ENCODE measurements around the gene SEMA3A.
"Not testable (repeated sequence)": the region's sequence is repeated elsewhere in the genome, so short reads cannot be mapped to it uniquely, and the experiment has no call there.

Gene SEMA3A

DNA sequence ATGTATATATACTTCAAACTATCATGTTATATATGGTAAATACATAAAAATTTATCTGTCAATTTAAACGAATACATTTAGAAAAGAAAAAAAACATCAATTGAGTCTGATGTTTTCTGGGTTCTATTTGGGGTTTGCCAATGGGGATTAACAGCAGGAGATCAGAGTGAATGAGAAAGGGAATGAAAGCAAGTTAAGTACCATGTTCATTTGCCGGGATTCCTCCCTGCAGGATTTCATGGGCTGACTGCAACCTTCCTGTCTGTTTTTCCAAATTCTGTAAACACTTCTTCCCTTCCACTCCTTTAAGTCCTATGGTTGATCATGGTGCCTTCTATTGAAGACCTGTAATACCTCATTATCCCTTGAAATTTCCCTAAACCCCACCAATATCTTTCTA, 33.9 kb upstream of the SEMA3A start:
- Histone ChIP-seq H3K4me3 (no peak overlapping the region), H3K27me3 (no peaks in the 10 kb centered on the region), H3K36me3 (no peaks in the 10 kb centered on the region), H3K27ac (no peak overlapping the region), H3K9me3 (replicated peaks in 1 of 11) (peaks cover 0 to 16% (median 0%) of the 10 kb centered on the region in 11 experiments; a peak in 1 of 22 replicates), H3K4me1 (peaks cover 0 to 17% (median 0%) of the 10 kb centered on the region in 10 experiments; a peak in 4 of 20 replicates), H3K4me2 (no peak overlapping the region), H4K20me1 (no peaks in the 10 kb centered on the region), H3K9ac (no peak overlapping the region)
- no peak for TF ChIP-seq Cebpa-rat (IDR thresholded peaks at IDR 0.05)

GRCh38 chr7:84226759-84227158, 32.2 kb upstream of the SEMA3A start:
- no peak overlapping the region for H3K4me3 ChIP-seq
- TF ChIP-seq Cebpa-rat (IDR thresholded peaks at IDR 0.05), result no peak
- H3K27ac ChIP-seq, result no peak overlapping the region
- no peaks in the 10 kb centered on the region for H4K20me1 ChIP-seq
- H3K27me3 ChIP-seq, result no peaks in the 10 kb centered on the region
- peaks cover 0 to 16% (median 0%) of the 10 kb centered on the region in 11 experiments; a peak in 2 of 22 replicates for H3K9me3 ChIP-seq (replicated peaks in 1 of 11)
- H3K9ac ChIP-seq, result no peak overlapping the region
- H3K36me3 ChIP-seq, result no peaks in the 10 kb centered on the region
- peaks cover 0 to 16% (median 0%) of the 10 kb centered on the region in 10 experiments; a peak in 4 of 20 replicates for H3K4me1 ChIP-seq
- no peak overlapping the region for H3K4me2 ChIP-seq

- H3K9me3 ChIP-seq (replicated peaks in 1 of 11), result peaks cover 0 to 30% (median 9%) of the 10 kb centered on the region in 11 experiments; a peak in 10 of 22 replicates
- H3K4me3 ChIP-seq, result no peak overlapping the region
- no peak overlapping the region for H3K27ac ChIP-seq
- TF ChIP-seq Cebpa-rat (IDR thresholded peaks at IDR 0.05), result no peak
- H3K9ac ChIP-seq, result no peak overlapping the region
- no peaks in the 10 kb centered on the region for H3K36me3 ChIP-seq
- no peak overlapping the region for H3K4me2 ChIP-seq
- H3K4me1 ChIP-seq, result peaks cover 0 to 12% (median 2%) of the 10 kb centered on the region in 10 experiments; a peak in 8 of 20 replicates
- no peaks in the 10 kb centered on the region for H3K27me3 ChIP-seq
- H4K20me1 ChIP-seq, result no peaks in the 10 kb centered on the region
These were observed 29.9 kb upstream of the SEMA3A start for GRCh38 chr7:84224505-84224904.

- H3K4me1 ChIP-seq, result peaks cover 0 to 45% (median 15%) of the 10 kb centered on the region in 10 experiments; a peak in 11 of 20 replicates
- no peaks in the 10 kb centered on the region for H4K20me1 ChIP-seq
- no peak for TF ChIP-seq Cebpa-rat (IDR thresholded peaks at IDR 0.05)
- H3K27me3 ChIP-seq, result no peaks in the 10 kb centered on the region
- H3K9me3 ChIP-seq (replicated peaks in 1 of 11), result peaks cover 0 to 18% (median 9%) of the 10 kb centered on the region in 11 experiments; a peak in 10 of 22 replicates
- peak overlapping the region in 9 of 11 experiments; percentile 20 to 82 (median 68); a peak in 16 of 22 replicates for H3K27ac ChIP-seq
- H3K36me3 ChIP-seq, result no peaks in the 10 kb centered on the region
- peak overlapping the region in 5 of 11 experiments; percentile 53 to 79 (median 69); a peak in 9 of 22 replicates for H3K4me2 ChIP-seq
- no peak overlapping the region for H3K4me3 ChIP-seq
- peak overlapping the region in 2 of 11 experiments; percentile 42 to 50; a peak in 1 of 22 replicates for H3K9ac ChIP-seq
These were observed 24.7 kb upstream of the SEMA3A start for GRCh38 chr7:84219310-84219709.

GRCh38 chr7:84218681-84219080, 24.1 kb upstream of the SEMA3A start:
- peak overlapping the region in 9 of 11 experiments; percentile 20 to 82 (median 68); a peak in 17 of 22 replicates for H3K27ac ChIP-seq
- TF ChIP-seq Cebpa-rat (IDR thresholded peaks at IDR 0.05), result no peak; a peak in 1 of 22 replicates

DNA sequence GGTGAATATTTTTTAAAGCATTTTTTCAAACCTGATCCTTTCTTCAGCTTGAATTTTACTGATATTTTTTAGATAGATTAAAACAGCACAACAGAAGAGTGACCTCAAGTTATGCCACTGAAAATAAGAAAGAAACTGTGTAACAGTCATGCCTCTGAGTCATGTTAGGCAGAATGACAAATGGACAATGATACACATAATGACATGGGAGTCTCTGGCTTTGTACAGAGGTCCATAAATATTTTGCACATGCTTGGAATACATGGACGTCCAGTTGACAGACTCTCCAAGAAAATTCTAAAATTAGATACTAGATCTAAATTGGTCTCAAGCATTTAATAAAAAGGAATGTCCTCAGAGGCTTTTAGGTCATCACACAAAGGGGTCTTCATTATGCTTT, 21.9 kb upstream of the SEMA3A start:
- H3K4me3 ChIP-seq, result no peak overlapping the region

More at GRCh38 chr7:84218681-84219080, 24.1 kb upstream of the SEMA3A start:
- H3K4me2 ChIP-seq, result peak overlapping the region in 9 of 11 experiments; percentile 10 to 79 (median 53); a peak in 14 of 22 replicates
- no peaks in the 10 kb centered on the region for H3K27me3 ChIP-seq
- H3K9ac ChIP-seq, result peak overlapping the region in 2 of 11 experiments; percentile 42 to 50; a peak in 3 of 22 replicates
- no peaks in the 10 kb centered on the region for H4K20me1 ChIP-seq
- peaks cover 0 to 45% (median 15%) of the 10 kb centered on the region in 10 experiments; a peak in 11 of 20 replicates for H3K4me1 ChIP-seq
- no peaks in the 10 kb centered on the region for H3K36me3 ChIP-seq
- H3K9me3 ChIP-seq (replicated peaks in 1 of 11), result peaks cover 0 to 18% (median 9%) of the 10 kb centered on the region in 11 experiments; a peak in 10 of 22 replicates
- peak overlapping the region in 1 of 10 experiments; percentile 19; a peak in 1 of 20 replicates for H3K4me3 ChIP-seq

GRCh38 chr7:84214757-84215156, 20.2 kb upstream of the SEMA3A start:
- peaks cover 0 to 38% (median 13%) of the 10 kb centered on the region in 10 experiments; a peak in 11 of 20 replicates for H3K4me1 ChIP-seq
- not testable (repeated sequence) for H3K9ac ChIP-seq; H3K27ac ChIP-seq; H3K27me3 ChIP-seq; H3K4me2 ChIP-seq; H3K9me3 ChIP-seq (replicated peaks in 1 of 11); H3K4me3 ChIP-seq; H4K20me1 ChIP-seq; H3K36me3 ChIP-seq

More for the DNA sequence above, 21.9 kb upstream of the SEMA3A start:
- TF ChIP-seq Cebpa-rat (IDR thresholded peaks at IDR 0.05), result no peak
- no peak overlapping the region for H3K27ac ChIP-seq
- H3K27me3 ChIP-seq, result no peaks in the 10 kb centered on the region
- peaks cover 0 to 45% (median 15%) of the 10 kb centered on the region in 10 experiments; a peak in 11 of 20 replicates for H3K4me1 ChIP-seq
- H4K20me1 ChIP-seq, result no peaks in the 10 kb centered on the region
- H3K36me3 ChIP-seq, result no peaks in the 10 kb centered on the region
- no peak overlapping the region for H3K9ac ChIP-seq
- H3K4me2 ChIP-seq, result peak overlapping the region in 2 of 11 experiments; percentile 27 to 30; a peak in 1 of 22 replicates
- peaks cover 0 to 18% (median 9%) of the 10 kb centered on the region in 11 experiments; a peak in 10 of 22 replicates for H3K9me3 ChIP-seq (replicated peaks in 1 of 11)

GRCh38 chr7:84210301-84210700, 15.7 kb upstream of the SEMA3A start:
- Histone ChIP-seq H3K4me2 (no peak overlapping the region), H3K9ac (no peak overlapping the region), H4K20me1 (no peaks in the 10 kb centered on the region), H3K4me3 (no peak overlapping the region), H3K27me3 (no peaks in the 10 kb centered on the region), H3K4me1 (no peaks in the 10 kb centered on the region; a peak in 1 of 20 replicates), H3K9me3 (replicated peaks in 1 of 11) (no peaks in the 10 kb centered on the region), H3K36me3 (no peaks in the 10 kb centered on the region), H3K27ac (no peak overlapping the region)
- TF ChIP-seq Cebpa-rat (IDR thresholded peaks at IDR 0.05), result no peak

DNA sequence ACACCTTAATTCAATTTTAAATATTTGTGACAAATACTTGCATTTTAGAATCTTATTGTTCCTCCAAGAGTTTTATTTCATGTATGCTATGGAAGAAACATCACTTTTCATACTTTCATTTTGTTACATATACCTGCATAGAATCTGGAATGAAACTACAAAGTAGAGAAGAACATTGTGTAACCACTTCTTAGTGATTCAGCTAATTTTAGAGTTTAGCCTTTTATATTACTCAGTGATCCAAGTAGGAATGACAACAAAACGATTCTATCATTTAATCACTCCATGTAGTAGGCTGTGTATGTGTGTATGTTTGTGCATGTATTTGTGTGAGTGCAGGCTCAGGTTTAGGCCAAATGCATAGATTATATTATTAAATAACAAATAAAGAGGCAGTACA, 14.4 kb upstream of the SEMA3A start:
- Histone ChIP-seq H4K20me1 (no peaks in the 10 kb centered on the region), H3K4me2 (no peak overlapping the region), H3K9me3 (replicated peaks in 1 of 11) (no peaks in the 10 kb centered on the region), H3K4me1 (no peaks in the 10 kb centered on the region; a peak in 1 of 20 replicates), H3K36me3 (no peaks in the 10 kb centered on the region), H3K9ac (no peak overlapping the region), H3K27me3 (no peaks in the 10 kb centered on the region), H3K27ac (no peak overlapping the region), H3K4me3 (no peak overlapping the region)
- no peak for TF ChIP-seq Cebpa-rat (IDR thresholded peaks at IDR 0.05)

DNA sequence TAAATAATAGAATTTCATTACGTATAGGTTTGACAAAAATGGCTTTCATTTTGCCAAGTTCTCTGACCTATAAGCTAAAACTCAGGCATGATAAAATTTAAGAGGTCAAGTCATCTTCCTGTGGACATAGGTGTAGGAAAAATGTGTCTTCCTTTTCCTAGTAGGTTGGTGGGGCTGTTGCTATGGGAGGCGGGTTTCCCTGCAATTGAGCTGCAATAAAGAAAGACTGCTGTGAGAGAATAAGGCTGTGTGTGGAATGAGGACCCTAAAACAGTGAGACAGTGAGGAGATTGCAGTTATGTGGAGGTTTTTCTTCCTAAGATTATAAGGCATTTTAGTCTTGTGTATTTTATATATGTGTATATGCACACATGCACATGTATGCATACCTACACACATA, 13.0 kb upstream of the SEMA3A start:
- Histone ChIP-seq H3K4me1 (no peaks in the 10 kb centered on the region; a peak in 1 of 20 replicates), H3K27me3 (no peaks in the 10 kb centered on the region), H3K4me3 (no peak overlapping the region), H3K36me3 (no peaks in the 10 kb centered on the region), H3K4me2 (no peak overlapping the region), H4K20me1 (no peaks in the 10 kb centered on the region), H3K9me3 (replicated peaks in 1 of 11) (no peaks in the 10 kb centered on the region), H3K27ac (no peak overlapping the region), H3K9ac (no peak overlapping the region)
- TF ChIP-seq Cebpa-rat (IDR thresholded peaks at IDR 0.05), result no peak

Data from BLaER1 treated with 17β-estradiol and CSF1 and Interleukin-3, amounts not matched to agents 10 nM and 100 nM (cell line).